ENCODE measurements around the gene EIF1AD.
"Not testable (repeated sequence)": the region's sequence is repeated elsewhere in the genome, so short reads cannot be mapped to it uniquely, and the experiment has no call there.

The EIF1AD gene

DNA sequence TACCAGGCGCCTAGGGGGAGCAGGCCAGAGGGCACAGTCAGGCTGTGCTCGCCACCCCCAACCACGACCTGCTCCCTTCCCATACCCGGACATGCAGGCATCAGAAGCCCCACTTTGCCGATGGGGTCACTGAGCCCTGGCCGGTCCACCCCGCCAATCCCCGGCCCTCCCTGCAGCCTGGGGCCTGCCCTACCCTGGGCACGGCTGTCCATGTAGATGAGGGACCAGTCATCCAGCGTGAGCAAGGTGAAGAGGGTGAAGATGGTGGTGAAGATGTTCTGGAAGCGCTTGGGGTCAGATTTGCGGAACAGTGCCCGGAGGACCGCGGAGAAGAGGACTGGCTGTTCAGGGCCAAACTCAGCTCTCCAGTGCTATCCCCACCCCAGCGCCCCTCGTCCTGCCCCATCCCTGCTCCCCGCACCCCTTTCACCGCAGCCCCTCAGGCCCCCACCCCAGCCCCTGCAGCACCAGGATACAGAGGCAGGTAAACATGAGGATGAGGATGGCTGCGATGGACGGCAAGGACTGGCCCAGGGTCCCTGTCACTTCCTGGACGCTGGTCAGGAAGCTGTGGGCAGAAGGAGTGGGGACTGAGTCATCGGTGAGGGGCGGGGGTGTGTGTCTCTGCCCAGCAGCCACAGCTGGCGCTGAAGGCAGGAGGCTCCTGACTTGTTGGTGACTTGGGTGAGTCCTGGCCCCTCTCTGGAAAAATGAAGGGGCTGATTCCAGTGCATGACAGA, 18.8 kb upstream of the EIF1AD start:
- DNase-seq = no peak

DNA sequence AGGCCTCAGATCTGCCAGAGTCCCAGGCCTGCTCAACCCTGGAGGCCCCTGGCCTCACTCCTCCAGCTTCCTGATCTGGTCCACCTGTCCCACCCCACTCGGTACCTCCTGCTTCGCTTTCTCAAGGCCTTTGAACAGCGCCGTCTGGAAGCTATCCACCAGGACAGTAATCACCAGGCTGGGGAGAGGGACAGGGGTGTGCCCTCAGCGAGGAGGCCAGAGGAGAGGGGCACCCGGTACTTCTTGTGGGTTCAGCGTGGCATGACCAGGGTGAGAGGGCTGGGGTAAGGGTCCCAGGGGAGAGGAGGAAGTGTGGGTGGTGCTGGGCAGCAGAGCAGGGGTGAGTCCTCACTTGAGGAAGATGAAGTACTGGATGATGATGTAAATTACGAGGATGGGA, 18.3 kb upstream of the EIF1AD start:
- DNase-seq = no peak

DNA sequence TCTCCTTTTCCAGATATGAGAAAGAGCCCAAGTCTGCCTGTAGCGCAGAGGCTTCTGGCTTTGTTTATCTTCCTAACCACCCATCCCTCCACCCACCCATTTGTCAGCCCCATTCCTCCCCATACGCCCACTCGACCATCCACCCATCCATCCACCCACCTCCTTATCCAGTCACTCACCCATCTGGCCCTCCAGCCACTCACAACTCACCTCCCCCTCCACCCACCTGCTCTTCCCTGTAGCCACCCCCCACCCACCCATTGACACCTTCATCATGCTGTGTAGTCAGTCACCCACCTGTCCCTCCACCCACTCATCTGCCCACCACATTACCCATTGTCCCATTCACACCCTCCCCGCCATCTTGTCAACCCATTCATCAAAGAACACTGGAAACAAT, 15.4 kb upstream of the EIF1AD start:
- DNase-seq = no peak

DNA sequence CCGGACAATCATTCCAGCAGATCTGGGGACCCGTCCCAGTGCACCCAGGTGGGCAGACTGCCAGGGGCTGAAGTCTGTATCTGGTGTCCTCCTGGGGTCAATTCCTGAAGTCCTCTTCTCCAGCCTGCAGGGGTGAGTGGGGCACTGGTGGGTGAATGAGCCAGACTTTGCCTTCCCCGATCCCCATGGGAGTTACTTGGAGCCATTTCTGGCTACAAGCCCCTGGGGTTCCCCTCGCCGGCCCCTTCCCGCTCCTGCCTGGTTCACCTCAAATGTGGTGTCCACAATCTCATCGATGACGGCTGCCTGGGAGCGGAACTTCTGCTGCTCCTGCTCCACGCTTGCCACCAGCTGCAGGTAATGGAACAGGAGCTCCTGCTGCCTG, 14.8 kb upstream of the EIF1AD start:
- DNase-seq = no peak

DNA sequence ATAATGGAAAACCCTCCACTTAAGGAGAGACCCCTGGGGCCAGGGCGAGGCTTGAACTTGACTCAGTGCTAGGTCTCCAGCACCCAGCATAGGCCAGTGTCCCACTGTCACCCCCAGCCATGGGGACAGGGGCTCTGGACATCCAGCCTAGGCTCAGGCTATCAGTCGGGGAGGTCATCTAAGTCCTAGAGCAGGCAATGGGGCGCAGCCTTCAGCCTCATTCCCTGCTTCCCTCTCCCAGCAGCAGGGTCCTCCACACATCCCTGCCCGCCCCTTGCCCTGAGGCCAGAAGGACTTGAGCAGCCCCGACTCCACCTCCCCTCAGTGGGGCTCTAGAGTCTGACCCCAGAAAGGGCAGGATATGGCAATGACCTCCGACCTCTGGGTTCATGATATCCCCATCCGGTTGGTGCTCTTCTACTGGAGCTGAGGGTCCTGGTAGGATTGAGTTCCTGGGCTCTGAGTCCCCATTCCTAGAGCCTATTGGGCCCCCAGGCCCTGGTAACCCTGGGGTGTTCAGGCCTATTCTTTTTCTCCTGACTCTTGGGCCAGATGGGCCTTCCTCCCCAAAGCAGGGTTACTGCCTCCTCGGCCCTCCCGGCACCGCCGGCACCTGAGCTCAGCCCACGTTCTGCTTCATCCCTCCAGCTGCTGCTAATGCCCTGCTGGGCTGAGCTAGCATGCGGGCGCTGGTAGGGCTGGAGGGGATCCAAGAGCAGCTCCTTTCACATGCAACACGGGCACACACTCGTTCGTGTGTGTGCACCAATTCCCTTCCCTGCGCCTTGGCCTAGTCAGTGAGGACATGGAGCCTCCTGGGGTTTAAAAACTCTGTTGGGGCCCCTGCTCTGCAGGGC, 14.2 kb upstream of the EIF1AD start:
- DNase-seq = no peak

DNA sequence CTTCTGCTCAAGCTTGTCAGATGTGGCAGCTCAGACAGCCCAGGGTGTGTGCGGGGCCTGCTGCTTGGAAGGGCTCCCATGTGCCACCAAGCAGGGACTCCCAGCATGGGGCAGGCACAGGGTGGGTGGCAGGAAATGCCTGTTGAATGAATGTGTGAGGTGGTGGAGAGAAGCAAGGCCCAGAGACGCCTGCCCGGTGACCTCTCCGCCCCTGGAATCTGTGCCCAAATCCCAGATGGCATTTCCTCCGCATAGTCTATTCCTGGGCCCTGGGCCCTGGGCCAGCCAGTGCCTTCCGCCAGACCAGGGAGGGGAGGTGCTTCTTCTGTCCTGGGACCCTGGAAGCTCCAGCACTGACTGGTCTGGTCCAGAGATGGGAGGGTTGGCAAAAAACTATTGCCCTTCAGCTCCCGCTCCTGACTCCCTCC, 13.5 kb upstream of the EIF1AD start:
- DNase-seq = no peak

DNA sequence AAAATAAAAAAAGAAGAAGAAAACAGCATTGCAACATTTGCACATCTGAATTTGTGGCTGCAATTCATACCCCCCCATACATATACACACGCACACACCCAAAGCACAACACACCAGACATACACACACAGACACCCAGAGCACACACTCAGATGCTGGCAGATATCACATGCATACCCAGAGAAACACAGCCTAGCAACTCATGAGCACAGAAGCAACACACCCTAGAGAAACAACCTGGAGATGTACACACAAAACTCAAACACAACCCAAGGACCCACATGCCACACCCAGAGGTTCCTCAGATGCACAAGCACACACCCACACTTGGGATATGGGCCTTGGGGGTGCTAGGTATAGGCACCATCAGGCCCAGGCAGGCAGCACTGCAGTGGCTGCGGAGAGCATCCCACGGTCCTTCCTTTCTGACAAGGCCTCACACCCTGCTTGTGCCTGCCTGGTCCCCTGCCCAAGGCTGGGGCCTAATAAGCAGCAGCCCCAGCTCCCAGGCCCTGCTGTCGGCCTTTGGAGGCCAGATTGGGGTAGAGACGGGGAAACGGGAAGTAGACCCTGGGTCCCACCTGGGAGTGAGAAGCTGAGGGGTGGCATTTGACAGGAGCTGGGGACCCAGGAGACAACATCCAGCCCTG, 13.0 kb upstream of the EIF1AD start:
- no peak for DNase-seq

DNA sequence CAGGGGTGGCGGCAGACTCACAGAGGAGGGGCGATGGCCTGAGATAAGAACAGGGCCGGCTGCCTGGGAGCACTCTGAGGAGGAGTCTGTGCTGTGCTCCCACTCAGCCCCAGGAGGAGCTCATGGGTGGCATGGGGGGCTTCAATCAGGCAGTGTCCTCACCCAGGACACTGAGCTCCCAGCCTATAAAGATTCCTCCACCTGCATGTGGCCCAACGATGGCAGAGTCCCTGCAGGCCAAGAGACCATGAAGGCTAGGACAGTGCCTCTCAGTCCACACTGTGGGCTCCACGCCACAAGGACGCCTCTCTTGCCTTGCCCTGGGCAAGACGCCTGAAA, 11.8 kb upstream of the EIF1AD start:
- no peak for DNase-seq

DNA sequence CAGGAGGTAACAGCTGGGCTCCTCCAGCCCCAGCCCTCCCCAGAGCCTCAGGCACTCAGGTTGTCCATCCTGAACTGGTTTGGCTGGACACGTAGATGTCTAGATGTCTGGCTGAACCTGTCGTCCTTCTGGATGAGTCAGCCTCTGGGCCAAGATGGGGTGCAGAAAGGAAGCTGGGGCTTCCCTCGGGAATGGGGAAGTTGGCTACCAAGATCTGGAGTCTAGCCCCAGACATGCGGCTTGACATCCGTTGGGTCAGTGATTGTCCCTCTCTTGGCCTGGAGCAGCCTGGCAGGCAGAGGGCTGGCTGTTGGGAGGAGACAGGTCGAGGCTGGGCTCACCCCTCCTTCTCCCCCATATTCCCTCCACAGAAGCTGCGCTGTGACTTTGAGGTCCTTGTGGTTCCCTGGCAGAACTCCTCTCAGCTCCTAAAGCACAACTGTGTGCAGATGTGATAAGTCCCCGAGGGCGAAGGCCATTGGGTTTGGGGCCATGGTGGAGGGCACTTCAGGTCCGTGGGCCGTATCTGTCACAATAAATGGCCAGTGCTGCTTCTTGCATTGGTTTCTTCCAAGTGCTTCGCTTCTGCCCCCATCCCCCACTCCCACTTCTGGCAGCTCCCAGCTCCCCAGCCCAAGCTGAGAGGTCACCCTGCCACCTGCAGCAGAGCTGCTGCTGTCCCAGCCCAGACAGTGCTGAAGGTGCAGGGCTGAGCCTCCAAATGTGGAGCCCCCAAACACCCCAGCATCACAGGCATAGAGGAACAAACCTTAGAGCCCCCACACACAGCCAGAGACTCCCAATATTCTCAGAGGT, 11.2 kb upstream of the EIF1AD start:
- no peak for DNase-seq

DNA sequence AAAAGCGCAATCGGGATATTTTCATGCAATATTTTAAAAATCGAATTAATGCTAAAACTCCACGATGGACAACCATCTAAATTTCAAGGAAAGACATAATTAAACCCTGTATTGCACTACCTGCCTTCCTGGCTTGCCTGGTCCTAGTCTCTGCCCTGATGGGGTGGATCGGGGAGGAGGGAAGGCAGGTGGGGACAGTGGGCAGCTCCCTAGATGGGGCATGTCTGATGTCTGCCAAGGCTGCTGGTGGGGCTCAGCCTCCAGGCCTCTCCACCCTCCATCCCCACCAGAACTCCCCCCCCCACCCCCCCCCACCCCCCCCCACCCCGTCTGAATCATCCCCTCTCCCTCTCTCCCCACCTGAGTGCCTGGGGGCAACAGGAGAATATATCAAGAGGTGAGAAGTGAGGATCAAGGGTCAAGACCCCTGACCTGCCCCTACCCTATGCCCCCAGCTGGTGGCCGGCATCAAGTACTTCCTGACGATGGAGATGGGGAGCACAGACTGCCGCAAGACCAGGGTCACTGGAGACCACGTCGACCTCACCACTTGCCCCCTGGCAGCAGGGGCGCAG, 10.5 kb upstream of the EIF1AD start:
- no peak for DNase-seq

DNA sequence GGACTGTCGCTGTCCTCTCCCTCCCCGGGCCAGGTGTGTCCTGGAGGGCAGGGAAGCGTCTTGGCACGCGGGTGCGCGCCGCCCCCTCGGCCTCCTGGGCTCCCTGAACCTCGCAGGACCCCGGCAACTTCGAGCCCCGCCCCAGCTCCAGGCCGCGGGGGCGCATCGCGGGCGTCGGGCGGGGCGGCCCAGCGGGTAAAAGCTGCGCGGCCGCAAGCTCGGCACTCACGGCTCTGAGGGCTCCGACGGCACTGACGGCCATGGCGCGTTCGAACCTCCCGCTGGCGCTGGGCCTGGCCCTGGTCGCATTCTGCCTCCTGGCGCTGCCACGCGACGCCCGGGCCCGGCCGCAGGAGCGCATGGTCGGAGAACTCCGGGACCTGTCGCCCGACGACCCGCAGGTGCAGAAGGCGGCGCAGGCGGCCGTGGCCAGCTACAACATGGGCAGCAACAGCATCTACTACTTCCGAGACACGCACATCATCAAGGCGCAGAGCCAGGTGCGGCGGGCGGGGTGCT, 9.9 kb upstream of the EIF1AD start, which contains the start of gene CST6:
CST6 (plus strand) TSS at position 224 of the 519 bp plus-strand sequence; CDS start at position 261, 37 bp downstream.
- DNase-seq = no peak

DNA sequence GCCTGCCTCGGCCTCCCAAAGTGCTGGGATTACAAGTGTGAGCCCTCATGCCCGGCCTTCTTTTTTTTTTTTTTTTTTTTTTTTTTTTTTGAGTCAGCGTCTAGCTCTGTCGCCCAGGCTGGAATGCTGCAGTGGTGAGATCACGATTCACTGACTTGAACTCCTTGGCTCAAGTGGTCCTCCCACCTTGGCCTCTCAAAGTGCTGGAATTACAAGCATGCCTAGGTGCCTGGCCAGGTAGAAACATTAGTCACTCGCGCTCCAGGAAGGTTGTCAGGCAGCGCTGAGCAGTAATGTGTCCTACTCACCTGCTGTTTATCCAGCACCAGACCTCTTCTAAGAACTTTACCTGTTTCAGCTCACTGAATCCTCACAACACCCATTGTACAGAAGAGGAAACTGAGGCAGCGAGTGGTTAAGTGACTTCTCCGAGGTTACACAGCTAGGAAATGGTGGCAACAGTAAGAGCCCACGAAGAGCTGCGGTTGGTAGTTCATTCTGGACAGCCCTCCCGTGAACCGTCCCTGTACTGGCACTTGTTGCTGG, 9.4 kb upstream of the EIF1AD start:
- DNase-seq = no peak

DNA sequence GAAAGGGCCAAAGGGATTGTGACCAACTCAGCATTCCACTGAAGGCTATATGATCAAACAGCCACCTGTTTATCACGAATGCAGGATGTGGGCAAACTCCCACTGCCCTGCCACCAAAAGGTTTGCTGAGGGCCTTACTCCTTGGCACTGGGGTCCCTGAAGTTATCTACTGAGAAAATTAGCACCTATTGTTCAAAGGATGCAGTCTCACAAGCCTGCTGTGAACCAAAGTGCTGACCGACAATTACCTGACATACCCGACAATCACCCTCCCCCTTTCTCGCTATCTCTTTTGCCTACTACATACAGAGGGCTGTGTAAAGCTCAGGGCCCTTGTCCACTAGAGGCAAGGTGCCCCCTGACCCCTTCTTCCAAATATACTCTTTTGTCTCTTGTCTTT, 8.1 kb upstream of the EIF1AD start:
- DNase-seq = not testable (repeated sequence)

DNA sequence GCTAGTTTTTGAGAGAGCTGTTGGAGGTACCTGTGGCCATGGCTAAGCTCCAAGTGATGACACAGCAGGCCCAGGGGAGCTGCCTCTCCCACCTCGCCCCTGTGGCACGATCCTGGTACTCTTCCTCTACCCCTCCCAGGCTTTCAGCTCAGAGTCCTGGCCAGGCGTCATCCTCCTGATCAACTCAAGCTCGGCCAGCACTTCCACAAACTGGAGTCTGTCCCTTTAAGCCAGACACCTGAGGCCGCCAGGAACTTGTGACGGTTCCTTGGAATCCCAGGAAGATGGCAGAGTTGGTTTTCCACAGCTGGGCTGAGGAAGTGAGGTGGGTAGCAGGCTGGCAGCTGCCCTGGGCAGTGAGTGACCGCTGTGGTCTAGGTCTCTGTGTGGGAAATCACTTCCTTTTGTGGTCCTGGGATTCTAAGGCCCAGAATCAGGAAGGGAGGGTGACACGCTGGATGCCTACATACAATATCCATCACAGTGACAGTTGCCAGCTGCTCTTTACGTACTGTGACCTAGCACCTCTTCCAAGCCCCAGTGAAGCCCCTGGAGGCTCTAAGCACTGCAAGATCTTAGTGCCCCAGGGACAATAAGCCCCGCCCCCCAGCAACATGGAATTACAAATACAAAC, 6.6 kb upstream of the EIF1AD start:
- no peak for DNase-seq

DNA sequence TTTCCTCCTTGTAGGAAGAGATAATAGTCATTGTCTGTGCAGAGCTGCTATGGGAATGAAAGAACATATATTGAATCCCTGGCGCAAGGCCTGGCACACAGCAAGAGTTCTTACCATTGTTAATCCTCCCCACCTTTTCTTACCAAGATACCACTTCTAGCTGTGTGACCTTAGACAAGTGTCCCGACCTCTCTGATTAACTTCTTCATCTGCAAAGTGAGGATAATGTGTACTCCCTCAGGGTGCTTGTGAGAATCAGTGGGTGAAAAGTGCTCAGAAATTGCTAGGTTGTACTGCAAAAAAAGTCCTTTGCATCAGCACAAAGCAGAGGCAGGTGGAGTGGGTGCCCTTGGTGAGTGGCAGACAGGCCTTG, 6.1 kb upstream of the EIF1AD start:
- DNase-seq = no peak

DNA sequence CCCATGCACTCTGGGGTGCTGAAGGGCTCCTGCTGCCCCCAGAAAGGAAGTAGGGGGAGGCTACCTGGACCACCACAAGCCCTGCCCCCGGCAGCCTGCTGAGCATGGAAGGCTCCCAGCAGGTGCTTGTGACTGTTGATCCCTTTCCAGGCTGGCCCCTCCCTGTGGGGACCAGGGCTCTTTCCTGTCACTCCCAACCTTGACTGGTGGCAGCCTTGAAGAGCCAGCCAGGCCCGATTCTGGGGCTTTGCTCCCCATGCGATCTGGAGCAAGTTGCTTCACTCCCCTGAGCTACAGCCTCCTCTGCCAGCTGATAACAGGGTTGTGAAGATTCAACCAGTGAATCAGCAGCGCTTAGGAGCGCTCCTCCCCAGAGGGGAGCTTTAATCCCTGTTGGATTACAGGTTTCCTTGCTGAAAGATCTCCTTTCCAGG, 5.3 kb upstream of the EIF1AD start:
- no peak for DNase-seq

DNA sequence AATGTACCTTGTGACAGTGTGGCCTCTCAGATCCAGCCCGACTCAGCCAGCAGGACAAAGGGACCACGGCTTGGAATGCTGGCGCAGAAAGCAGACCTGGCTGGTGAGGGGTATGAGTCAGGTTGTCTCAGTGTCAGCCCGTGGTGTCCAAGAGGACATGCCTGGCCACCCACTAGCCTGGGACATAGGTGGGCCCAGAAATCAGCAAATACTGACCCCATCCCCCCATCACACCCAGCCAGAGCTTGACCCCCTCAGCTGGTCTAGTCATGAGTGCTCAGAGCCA, 4.9 kb upstream of the EIF1AD start:
- DNase-seq = no peak

DNA sequence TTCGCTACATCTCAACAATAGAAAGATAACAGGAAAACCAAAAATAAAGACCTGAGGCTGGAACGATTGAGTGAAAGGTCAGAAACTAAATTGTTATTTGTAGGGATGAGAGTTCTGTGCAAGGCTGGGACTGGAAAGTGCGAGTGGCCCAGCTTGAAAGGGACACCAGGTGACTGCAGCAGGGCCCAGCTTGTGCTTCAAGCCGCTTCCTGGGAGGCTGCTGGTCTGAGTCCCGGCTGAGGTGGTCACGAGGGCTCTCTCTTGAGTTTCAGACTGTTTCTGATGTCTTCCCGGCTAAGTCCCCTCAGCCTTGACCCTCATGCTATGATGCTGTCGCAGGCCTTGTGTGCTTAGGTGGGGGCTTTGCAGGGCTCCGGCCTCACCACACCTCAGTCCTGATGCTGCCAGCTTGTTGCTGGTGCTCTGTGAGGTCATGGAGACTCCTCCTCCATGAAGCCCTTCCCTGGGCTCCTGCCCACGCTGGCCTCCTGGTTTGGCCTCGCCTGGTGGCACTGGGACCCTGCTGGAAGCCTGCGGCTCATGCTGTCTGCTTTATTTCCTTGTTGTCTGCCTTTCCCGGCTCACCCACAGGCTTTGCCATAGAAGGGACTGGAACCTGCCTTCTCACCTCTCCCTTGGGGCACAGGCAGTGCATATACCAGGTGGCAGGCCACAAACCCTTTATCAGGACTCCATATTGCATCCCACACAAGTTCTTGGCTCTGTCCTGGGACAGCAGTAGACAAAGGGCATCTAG, 4.4 kb upstream of the EIF1AD start:
- DNase-seq = no peak

DNA sequence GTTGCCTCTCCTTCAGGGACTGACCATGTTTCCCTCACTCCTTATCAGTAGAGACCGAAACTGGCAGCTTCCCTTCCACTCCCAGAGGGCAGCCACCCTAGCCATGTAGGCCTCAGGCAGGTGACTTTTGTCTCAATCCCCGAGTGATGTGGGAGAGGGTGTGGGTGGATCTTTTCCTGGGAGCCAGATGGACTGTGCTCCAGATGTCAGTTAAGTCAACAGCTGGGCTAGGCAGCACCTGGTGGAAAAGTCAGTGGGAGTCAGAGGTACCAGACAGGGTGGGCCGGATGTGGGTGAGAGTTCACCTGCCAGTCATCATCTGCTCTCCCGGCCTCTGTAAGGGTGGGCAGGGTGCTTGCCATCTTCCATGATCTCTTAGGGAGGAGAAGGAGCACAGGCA, 2.2 kb upstream of the EIF1AD start:
- no peak for DNase-seq

DNA sequence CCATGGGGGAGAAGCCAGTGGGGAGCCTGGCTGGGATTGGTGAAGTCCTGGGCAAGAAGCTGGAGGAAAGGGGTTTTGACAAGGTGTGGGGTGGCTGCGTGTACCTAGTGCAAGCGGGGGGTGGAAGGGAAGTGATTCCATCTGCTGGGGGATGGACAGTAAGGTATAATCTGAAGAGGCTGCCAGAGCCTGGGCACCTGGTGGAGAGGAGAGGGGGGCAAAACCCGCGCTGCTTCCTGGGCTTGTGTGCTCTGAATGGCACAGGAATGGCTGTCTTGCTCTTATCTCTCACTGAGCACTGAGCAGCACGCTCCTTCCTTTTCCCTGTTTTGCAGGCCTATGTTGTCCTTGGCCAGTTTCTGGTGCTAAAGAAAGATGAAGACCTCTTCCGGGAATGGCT, 1.3 kb upstream of the EIF1AD start:
- DNase-seq = no peak

DNA sequence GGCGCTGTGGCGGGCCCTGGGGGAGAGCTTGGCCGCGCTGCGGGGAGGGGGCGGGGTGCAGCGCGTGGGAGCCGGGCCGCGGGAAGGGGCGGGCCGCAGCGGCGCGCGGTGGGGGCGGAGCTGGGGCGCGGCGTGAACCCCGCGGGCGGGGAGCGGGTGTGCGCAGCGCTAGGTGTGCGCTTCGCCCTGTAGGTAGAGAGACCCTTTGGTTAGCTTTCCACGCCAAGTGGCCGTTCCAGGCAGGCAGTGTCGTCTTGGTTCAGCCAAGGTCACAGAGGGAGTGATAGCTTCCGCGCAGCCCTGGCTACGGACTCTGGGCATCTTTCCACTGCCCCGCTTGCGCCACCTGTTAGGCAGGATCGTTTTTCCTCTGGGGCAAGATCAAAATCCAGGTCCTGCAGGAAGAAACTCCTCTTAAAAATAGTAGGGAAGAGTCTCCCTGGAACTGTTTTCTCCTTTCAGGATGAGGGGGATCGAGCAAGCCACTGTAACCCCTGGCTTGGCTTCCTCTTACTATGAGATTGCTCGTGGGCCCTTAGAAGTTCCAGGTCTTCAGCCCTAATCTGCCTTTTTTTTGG, 780 bp upstream of the EIF1AD start:
- no peak for DNase-seq

Data from activated effector memory CD4-positive, alpha-beta T cell treated with anti-CD3 and anti-CD28 coated beads, Interleukin-2, amount 50 U/mL, for 16 hours (primary cell).